AML-193 (cell line): ENCODE results near the gene HS3ST2.

Experiments used
- DNase-seq, 2 experiments: peaks; one replicate each; lab custom pipeline; 2025; lab: John Stamatoyannopoulos, UW

HS3ST2 gene

DNA sequence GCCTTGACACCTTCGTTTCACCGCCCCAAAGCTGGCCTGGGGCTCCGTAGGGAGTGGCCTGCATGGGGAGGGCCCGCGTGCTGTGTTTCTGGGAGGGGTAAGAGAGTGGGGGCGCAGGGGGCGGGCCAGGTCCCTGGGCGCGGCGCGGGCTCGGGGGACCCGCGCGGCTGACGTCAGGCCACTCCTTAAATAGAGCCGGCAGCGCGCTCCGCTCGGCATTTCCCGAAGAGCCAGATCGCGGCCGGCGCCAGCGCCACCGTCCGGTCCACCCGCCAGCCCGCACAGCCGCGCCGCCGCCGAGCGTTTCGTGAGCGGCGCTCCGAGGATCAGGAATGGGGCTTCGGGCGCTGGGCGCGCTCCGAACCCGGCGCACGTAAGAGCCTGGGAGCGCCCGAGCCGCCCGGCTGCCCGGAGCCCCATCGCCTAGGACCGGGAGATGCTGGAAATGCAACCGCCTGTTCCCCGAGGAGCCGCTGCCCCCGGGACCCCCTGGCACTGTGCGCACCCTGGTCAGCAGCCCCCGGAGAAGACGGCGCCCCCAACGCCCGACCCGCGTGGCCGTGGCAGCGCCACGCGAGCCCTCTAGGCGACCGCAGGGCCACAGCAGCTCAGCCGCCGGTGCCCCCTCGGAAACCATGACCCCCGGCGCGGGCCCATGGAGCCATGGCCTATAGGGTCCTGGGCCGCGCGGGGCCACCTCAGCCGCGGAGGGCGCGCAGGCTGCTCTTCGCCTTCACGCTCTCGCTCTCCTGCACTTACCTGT is at the start of gene HS3ST2:
TSS of gene HS3ST2 (plus strand) at position 215 of the 763 bp plus-strand sequence. CDS start at position 664, 449 bp downstream.
- no peak for DNase-seq

GRCh38 chr16:22764662-22765327 is 49.2 kb upstream of the HS3ST2 start:
- DNase-seq, result no peak

GRCh38 chr16:22765479-22765878 is 48.5 kb upstream of the HS3ST2 start:
- DNase-seq, result no peak

- no peak for DNase-seq
Observed at GRCh38 chr16:22770866-22771265, 43.1 kb upstream of the HS3ST2 start.

DNA sequence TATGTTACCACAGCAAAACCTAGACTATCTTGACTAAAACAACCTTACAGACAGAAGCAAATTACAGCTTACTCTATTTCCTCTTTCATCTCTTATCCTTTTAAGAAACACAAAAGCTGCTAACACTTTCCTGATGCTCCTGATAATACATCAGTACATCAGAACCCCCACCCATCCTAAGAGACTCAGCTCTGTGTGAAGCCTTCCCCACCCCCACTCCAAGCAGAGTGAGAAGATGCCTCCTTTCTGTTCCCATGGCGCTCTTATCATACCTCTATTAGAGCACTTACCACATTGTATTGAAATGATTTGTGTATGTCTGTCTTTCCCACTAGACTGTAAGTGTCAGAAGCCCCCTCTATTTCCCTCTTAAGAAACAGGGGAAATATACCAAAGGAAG is 42.4 kb upstream of the HS3ST2 start:
- no peak for DNase-seq

DNA sequence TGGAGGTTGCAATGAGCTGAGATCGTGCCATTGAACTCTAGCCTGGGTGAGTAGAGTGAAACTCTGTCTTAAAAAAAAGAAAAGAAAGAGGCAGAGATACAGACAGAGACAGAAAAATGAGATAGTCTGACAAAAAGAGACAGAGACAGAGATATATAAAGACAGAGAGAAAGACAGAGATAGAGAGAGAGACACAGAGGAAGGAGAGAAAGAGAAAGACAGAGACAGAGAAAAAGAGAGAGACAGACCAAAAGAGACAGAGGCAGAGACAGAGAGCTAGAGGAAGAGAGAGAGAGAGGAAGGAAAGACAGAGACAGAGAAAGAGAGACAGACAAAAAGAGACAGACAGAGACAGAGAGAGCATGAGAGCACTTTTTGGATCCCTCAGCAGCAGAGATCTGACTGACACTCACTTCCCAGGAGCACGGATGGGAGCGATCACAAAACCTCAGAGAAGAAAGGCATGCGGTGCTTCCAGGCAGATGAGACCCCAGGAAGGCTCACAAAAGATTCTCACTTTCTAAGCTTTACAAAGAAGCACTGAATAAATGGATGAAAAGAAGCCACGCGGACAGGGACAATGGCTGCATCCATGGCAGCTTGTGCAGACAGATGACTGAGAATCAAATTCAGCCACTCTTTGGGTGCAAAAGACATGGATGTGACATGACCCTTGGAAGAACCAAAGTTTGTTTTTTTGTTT is 38.6 kb upstream of the HS3ST2 start:
- DNase-seq, result no peak

GRCh38 chr16:22781480-22781879 is 32.5 kb upstream of the HS3ST2 start:
- no peak for DNase-seq

- DNase-seq, result peak; percentile 44 to 48
Observed at GRCh38 chr16:22782314-22782713, 31.6 kb upstream of the HS3ST2 start.

- DNase-seq, result peak; percentile 12 to 28
Observed at GRCh38 chr16:22784690-22785214, 29.2 kb upstream of the HS3ST2 start.

DNA sequence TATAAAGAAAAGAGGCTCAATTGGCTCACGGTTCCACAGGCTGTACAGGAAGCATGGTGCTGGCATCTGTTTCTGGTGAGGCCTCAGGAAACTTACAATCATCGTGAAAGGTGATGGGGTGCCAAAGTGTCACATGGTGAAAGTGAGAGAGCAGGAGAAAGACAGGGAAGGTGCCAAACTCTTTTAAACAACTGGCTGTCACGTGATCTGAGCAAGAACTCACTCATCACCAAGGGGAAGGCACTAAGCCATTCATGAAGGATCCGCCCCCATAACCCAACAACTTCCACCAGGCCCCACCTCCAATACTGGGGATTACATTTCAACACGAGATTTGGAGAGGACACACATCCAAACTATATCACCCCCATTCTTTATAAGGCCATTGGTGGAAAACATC is 28.4 kb upstream of the HS3ST2 start:
- no peak for DNase-seq

GRCh38 chr16:22786284-22786683 is 27.7 kb upstream of the HS3ST2 start:
- no peak for DNase-seq

- DNase-seq, result no peak
Observed at GRCh38 chr16:22786691-22787090, 27.3 kb upstream of the HS3ST2 start.

GRCh38 chr16:22787466-22788192 is 26.3 kb upstream of the HS3ST2 start:
- peak; percentile 87 to 92 for DNase-seq

GRCh38 chr16:22788193-22788530 is 25.8 kb upstream of the HS3ST2 start:
- peak; percentile 89 to 92 for DNase-seq

DNA sequence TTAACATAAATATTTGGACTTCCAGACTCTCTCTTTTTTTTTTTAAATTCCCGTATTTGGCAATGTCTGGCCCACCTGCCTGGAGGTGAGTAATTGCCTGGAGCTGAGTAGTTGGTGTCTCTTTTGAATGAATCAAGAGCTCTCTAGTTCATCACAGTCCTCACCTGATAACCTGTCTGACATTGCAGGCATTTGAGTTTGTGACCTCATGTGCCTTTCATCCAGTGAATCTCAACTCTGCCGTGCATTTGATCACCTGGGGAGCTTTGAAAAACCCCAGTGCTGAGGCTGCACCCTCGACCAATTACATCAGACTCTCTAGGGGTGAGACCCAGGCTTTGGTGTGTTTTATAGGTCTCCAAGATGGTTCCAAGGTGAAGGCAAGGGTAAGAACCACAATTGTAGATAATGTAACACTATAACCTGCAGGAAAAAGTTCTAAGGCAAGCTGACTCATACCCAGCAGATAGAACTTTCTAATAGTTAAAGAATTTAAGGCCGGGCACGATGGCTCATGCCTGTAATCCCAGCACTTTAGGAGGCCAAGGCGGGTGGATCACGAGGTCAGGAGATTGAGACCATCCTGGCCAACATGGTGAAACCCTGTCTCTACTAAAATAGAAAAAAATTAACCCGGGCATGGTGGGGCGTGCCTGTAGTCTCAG is 24.5 kb upstream of the HS3ST2 start:
- no peak for DNase-seq

DNA sequence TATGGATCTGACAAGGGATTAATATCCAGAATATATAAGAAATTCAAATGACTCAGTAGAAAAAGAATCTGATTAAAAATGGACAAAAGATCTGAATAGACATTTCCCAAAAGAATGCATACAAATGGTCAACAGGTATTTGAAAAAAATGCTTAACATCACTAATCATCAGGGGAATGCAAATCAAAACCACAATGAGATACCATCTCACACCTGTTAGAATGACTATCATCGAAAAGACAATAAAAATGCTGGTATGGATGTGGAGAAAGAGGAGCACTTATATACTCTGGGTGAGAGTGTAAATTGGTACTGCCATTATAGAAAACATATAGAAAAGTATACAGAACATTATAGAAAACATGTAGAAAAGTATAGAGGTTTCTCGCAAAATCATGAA is 16.4 kb upstream of the HS3ST2 start:
- no peak for DNase-seq

- DNase-seq, result no peak
Observed at GRCh38 chr16:22799113-22799512, 14.8 kb upstream of the HS3ST2 start.

- no peak for DNase-seq
Observed at GRCh38 chr16:22804893-22805292, 9.1 kb upstream of the HS3ST2 start.

GRCh38 chr16:22805326-22805725 is 8.6 kb upstream of the HS3ST2 start:
- DNase-seq, result no peak

- DNase-seq, result no peak
Observed at GRCh38 chr16:22806811-22807210, 7.2 kb upstream of the HS3ST2 start.

GRCh38 chr16:22810226-22810625 is 3.7 kb upstream of the HS3ST2 start:
- no peak for DNase-seq
